ENCODE data around the gene ADGRA1. TPM values are rescaled to one million over a fixed set of nuclear protein-coding genes. Genes with fewer than 3 reads are reported as not detected.

The ADGRA1 gene
- total and polyA plus RNA-seq, 2 experiments from 2014 or later = 0.23 to 0.52 TPM

DNA sequence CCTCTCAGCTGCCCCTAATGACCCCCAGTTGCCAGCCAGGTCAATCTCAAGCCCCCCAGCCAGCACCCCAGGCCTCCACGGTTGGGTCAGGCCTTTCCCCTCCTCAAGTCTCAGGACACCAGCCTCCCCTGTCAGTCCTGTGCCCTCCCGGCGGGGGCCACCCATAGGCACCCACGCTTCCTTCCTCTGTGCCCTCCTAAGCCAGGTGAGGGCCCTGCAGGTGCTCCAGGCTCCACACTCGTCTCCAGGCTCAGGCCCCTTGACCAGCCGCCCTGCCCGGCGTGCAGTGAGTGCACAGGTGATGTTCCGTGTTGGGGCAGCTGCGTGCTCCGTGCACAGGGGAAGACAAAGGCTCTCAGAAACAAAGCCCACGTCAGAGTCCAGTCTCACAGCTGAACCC lies 26.8 kb upstream of the ADGRA1 start (continued):
- TF ChIP-seq, protein P1, sequence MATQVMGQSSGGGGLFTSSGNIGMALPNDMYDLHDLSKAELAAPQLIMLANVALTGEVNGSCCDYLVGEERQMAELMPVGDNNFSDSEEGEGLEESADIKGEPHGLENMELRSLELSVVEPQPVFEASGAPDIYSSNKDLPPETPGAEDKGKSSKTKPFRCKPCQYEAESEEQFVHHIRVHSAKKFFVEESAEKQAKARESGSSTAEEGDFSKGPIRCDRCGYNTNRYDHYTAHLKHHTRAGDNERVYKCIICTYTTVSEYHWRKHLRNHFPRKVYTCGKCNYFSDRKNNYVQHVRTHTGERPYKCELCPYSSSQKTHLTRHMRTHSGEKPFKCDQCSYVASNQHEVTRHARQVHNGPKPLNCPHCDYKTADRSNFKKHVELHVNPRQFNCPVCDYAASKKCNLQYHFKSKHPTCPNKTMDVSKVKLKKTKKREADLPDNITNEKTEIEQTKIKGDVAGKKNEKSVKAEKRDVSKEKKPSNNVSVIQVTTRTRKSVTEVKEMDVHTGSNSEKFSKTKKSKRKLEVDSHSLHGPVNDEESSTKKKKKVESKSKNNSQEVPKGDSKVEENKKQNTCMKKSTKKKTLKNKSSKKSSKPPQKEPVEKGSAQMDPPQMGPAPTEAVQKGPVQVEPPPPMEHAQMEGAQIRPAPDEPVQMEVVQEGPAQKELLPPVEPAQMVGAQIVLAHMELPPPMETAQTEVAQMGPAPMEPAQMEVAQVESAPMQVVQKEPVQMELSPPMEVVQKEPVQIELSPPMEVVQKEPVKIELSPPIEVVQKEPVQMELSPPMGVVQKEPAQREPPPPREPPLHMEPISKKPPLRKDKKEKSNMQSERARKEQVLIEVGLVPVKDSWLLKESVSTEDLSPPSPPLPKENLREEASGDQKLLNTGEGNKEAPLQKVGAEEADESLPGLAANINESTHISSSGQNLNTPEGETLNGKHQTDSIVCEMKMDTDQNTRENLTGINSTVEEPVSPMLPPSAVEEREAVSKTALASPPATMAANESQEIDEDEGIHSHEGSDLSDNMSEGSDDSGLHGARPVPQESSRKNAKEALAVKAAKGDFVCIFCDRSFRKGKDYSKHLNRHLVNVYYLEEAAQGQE (IDR thresholded peaks at IDR 0.05; ENCODE audit: unreplicated experiment) = no peak
- no peak for TF ChIP-seq POLR2AphosphoS5 (IDR thresholded peaks at IDR 0.05; ENCODE audit: low read depth)

DNA sequence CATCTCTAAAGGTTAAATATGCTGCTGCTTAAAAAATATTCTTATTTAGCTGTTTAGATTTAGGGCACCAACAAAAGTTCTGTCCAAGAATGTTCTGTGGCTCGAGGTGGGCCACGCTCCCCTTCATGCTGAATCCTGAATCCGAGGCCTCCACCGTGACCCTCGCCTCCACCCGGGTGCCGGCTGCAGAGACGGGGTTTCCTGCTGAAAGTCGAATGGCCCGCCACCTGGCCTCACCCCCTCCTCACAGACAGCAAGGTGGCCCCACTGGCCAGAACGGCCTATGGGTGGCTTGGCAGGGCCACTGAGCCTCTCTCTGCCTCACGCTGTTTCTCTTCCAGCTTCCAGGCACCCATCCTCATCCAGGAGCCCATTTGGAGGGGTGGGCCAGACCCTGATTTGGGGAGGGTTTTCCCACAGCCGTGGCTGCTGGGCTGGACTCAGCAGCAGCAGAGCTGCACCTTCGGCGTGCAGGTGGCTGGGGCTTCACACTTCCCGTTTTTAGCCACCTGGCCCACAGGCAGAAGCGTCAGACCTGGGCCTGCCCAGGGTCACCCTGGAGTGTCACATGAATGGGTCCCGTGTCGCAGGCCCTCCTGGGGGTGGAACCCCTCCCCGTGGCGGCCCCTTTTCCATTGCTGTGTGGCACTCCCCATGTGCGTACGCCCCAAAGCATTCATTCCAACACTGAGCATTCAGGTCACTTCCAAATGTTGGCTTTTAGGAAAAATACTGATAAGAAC lies 26.3 kb upstream of the ADGRA1 start:
- TF ChIP-seq EZH2 (IDR thresholded peaks at IDR 0.05; ENCODE audit: low read depth, unreplicated experiment) (no peak), JUNB (IDR thresholded peaks at IDR 0.05; ENCODE audit: unreplicated experiment) (no peak), ZNF114 (CRISPR knock-in tag; IDR thresholded peaks at IDR 0.05) (no peak)
- Histone ChIP-seq H3K27me3 (ENCODE audit: insufficient read depth) (no peaks in the 10 kb centered on the region), H3K9me2 (ENCODE audit: insufficient read depth) (no peaks in the 10 kb centered on the region), H3K4me1 (ENCODE audit: insufficient read depth) (no peaks in the 10 kb centered on the region), H3F3A (replicated peaks; ENCODE audit: low read depth) (no peaks in the 10 kb centered on the region), H3K27ac (ENCODE audit: low read depth) (no peak overlapping the region), H2AFZ (no peak overlapping the region), H3K79me2 (replicated peaks; ENCODE audit: insufficient read depth) (no peaks in the 10 kb centered on the region), H4K20me1 (replicated peaks; ENCODE audit: insufficient read depth) (no peaks in the 10 kb centered on the region), H3K36me3 (ENCODE audit: insufficient read depth) (no peaks in the 10 kb centered on the region), H3K4me2 (no peak overlapping the region), H3K4me3 (no peak overlapping the region)
- no peaks in the 10 kb centered on the region; the same call in 2 of the 3 replicates for H3K4me1 Mint-ChIP-seq
- H3K9me3 Mint-ChIP-seq = peaks cover 2% of the 10 kb centered on the region; the same call in 1 of the 3 replicates
- no peak overlapping the region for H3K4me3 Mint-ChIP-seq
- H3K27me3 Mint-ChIP-seq (ENCODE audit: insufficient read depth, low read depth, poor library complexity) = peaks cover 4% of the 10 kb centered on the region
- no peak overlapping the region for H3K27ac Mint-ChIP-seq
- ATAC-seq (no peak), DNase-seq (ENCODE audit: low spot score) (no peak)
- no peaks in the 10 kb centered on the region for H3K36me3 Mint-ChIP-seq (ENCODE audit: low read depth)

DNA sequence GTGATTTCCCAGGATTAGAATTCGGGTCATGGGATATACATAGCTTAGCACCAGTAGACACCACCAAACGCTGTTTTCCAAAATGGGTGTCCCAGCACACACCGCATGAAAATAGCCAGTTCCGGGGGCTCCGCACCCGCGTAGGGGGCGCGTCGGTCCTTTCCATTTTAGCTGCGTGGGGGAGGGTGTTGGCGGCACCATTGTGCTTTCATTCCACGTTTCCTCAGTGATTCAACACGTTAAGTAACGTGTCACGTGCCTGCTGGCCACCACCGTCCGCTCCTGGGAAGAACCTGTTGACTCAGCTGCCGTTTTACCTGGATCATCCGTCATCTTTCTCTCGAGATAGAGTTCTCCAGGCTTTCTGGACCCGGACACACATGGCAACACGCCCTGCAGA lies 25.6 kb upstream of the ADGRA1 start:
- H3F3A ChIP-seq (replicated peaks; ENCODE audit: low read depth) = no peaks in the 10 kb centered on the region
- no peak overlapping the region for H2AFZ ChIP-seq
- no peaks in the 10 kb centered on the region for H4K20me1 ChIP-seq (replicated peaks; ENCODE audit: insufficient read depth)
- no peaks in the 10 kb centered on the region for H3K4me1 ChIP-seq (ENCODE audit: insufficient read depth)
- no peaks in the 10 kb centered on the region for H3K9me2 ChIP-seq (ENCODE audit: insufficient read depth)
- ATAC-seq (no peak), DNase-seq (ENCODE audit: low spot score) (no peak)
- H3K27ac Mint-ChIP-seq = no peak overlapping the region
- H3K36me3 ChIP-seq (ENCODE audit: insufficient read depth) = no peaks in the 10 kb centered on the region
- peaks cover 2% of the 10 kb centered on the region; the same call in 1 of the 3 replicates for H3K9me3 Mint-ChIP-seq
- H3K4me1 Mint-ChIP-seq = no peaks in the 10 kb centered on the region
- H3K4me3 ChIP-seq = no peak overlapping the region
- no peaks in the 10 kb centered on the region for H3K27me3 ChIP-seq (ENCODE audit: insufficient read depth)
- H3K27ac ChIP-seq (ENCODE audit: low read depth) = no peak overlapping the region
- H3K36me3 Mint-ChIP-seq (ENCODE audit: low read depth) = no peaks in the 10 kb centered on the region
- H3K27me3 Mint-ChIP-seq (ENCODE audit: insufficient read depth, low read depth, poor library complexity) = peaks cover 4% of the 10 kb centered on the region
- no peak overlapping the region for H3K4me3 Mint-ChIP-seq
- no peaks in the 10 kb centered on the region for H3K79me2 ChIP-seq (replicated peaks; ENCODE audit: insufficient read depth)
- H3K4me2 ChIP-seq = no peak overlapping the region
- TF ChIP-seq POLR2AphosphoS5 (IDR thresholded peaks at IDR 0.05; ENCODE audit: low read depth) (no peak), JUNB (IDR thresholded peaks at IDR 0.05; ENCODE audit: unreplicated experiment) (no peak), NANOG (IDR thresholded peaks at IDR 0.05; ENCODE audit: borderline replicate concordance) (no peak), CREB1 (CRISPR knock-in tag; IDR thresholded peaks at IDR 0.05; ENCODE audit: low read depth) (no peak), STAT1 (IDR thresholded peaks at IDR 0.05; ENCODE audit: unreplicated experiment) (no peak)
- TF ChIP-seq, protein P2, sequence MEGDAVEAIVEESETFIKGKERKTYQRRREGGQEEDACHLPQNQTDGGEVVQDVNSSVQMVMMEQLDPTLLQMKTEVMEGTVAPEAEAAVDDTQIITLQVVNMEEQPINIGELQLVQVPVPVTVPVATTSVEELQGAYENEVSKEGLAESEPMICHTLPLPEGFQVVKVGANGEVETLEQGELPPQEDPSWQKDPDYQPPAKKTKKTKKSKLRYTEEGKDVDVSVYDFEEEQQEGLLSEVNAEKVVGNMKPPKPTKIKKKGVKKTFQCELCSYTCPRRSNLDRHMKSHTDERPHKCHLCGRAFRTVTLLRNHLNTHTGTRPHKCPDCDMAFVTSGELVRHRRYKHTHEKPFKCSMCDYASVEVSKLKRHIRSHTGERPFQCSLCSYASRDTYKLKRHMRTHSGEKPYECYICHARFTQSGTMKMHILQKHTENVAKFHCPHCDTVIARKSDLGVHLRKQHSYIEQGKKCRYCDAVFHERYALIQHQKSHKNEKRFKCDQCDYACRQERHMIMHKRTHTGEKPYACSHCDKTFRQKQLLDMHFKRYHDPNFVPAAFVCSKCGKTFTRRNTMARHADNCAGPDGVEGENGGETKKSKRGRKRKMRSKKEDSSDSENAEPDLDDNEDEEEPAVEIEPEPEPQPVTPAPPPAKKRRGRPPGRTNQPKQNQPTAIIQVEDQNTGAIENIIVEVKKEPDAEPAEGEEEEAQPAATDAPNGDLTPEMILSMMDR (conservative IDR thresholded peaks at IDR 0.05; ENCODE audit: low read depth in 2 of 2) = no peak
- TF ChIP-seq, protein P1 (IDR thresholded peaks at IDR 0.05; ENCODE audit: unreplicated experiment) = no peak
